ENCODE measurements around the gene UNC119.
"Not testable (repeated sequence)": the region's sequence is repeated elsewhere in the genome, so short reads cannot be mapped to it uniquely, and the experiment has no call there.

Gene UNC119

DNA sequence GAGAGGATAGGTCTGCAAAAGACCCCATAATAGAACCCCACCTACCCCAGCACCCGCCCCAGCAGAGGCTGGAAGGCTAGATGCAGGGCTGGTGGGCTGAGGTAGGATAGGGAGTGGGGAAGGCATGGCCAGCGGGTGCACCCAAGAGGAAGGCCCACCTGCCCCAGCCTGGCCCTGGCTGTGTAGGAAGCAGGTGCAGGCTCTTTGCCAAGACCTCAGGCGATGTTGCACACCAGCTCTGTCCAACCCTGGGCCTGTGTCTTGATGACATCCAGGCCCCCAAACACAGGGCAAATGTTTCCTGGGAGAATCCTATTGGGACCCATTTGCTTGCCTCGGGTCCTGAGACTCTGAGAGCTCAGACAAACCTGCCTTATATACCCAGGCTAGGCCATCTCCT lies 12.2 kb downstream of the UNC119 start:
- no peak for FAIRE-seq

DNA sequence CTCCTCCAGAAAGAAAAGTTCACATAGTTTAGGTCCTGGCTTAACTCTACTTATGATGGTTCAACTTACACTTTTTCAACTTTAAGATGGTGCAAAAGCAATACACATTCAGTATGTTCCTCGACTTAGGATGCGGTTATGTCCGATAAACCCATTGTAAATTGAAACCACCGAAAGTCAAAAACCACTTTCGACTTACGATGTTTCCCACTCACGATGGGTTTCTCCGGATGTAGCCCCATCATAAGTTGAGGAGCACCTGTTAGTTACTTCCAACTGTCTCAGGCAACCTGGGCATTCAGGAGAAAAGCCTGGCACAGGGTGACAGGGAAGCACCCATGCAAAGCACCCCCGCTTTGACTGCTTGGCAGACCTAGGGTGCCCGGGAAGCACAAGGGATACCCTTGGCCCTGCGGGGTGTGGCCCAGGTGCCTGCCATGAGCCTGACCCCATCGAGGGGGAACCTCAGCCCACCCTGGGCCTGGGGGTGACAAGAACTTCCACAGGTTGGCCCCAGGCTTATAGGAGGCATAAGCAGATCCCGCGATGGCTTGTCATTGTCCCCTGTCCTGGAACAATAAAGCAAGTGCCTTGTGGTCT lies 14.0 kb downstream of the UNC119 start:
- no peak for FAIRE-seq

- FAIRE-seq = no peak
These were observed 15.2 kb downstream of the UNC119 start for GRCh38 chr17:28537219-28537610.

GRCh38 chr17:28536532-28537218 lies 15.7 kb downstream of the UNC119 start:
- no peak for FAIRE-seq

DNA sequence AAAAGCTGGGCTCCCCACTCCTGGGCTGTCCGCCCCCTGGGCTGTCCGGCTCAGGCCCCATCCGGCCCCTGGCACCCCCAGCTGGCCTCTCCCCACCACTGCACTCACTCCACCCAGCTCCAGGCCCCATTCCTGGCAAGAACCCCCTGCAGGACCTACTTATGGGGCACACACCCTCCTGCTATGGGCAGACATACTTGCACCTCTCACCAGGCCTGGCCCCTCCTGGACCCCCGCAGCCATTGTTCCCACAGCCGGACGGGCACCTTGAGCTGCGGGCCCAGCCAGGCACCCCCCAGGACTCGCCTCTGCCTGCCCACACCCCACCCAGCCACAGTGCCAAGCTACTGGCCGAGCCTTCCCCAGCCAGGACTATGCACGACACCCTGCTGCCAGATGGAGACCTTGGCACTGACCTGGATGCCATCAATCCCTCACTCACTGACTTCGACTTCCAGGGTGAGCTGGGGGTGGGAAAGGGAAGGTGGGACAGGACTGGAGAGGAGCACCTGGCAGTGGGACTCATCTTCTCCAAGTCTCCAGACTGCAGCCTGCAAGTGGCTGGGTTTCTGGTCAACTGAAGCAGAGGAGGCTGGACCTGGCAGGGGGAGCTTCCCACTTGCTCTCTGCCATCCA lies 17.6 kb downstream of the UNC119 start:
- FAIRE-seq = no peak

- FAIRE-seq = no peak
These were observed 19.2 kb downstream of the UNC119 start for GRCh38 chr17:28533091-28533807.

- no peak for FAIRE-seq
These were observed 20.1 kb downstream of the UNC119 start for GRCh38 chr17:28532050-28532960.

GRCh38 chr17:28530926-28531325 lies 21.5 kb downstream of the UNC119 start:
- FAIRE-seq = no peak

- FAIRE-seq = no peak
These were observed 22.2 kb downstream of the UNC119 start for GRCh38 chr17:28530250-28530649.

DNA sequence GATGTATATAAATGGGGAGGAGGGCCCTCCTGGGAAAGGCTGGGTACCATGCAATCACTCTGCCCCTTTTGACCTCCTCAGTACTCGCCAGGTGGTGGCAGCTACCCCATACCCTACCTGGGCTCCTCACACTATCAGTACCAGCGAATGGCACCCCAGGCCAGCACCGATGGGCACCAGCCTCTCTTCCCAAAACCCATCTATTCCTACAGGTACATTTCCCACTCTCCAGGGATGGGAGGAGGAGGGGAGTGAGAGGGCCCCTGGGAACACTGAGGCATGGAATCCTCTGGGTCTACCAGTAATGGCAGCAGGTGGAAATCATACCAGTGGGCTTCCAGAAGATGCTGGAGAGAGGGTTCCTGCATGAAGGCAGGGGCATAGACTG lies 23.4 kb downstream of the UNC119 start:
- no peak for FAIRE-seq

DNA sequence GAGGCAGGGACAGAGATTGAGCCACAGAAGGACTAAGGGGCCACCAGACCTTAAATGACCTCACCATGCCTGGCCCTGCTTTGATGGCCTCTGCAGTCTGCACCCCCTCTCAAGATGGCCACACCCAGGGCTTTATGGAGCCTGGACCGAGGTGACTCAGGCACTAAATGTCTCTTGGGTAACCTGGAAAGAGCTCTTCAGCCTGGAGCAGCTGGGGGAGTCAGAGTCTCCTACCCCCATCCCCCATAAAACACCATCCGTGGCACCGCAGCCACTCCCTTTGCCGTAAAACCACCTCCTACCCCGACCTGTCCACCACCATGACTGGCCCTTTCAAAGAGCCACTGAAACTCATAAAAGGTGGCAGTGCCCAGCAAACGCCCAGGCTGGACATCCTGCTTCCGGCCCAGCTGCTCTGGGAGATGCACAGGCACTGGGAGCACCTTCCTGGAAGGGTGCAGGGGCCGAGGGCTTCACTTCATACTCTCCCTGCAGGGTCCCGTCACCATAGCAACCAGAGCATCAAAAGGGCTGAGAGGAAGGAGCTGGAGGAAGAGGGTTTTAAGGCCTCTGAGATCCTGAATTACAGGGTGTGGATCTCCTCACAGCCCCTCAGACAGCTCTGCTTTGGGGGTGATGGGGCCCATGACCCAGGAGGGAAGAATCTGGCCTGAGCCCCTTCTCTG lies 24.0 kb downstream of the UNC119 start:
- FAIRE-seq = no peak

DNA sequence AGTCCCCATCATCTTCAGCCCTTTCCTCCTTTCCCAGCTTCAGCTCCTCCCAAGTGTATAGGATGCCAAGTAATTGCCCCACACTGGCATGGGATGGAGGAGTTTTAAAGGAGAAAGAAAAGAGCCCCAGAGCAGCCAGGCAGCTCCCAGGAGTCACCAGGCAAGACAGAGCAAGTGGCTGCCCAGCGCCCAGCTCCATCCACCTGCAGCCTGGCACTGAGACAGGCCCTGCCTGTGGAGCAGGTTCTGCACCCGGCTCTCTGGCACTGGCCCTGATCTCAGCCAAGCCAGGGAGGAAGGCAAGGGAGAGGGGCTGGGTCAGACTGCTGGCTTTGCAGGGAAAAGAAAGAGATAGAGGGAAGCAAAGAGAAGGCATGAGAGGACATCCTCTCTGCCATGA lies 24.6 kb downstream of the UNC119 start:
- no peak for FAIRE-seq

GRCh38 chr17:28527181-28527681 lies 25.2 kb downstream of the UNC119 start:
- no peak for FAIRE-seq

DNA sequence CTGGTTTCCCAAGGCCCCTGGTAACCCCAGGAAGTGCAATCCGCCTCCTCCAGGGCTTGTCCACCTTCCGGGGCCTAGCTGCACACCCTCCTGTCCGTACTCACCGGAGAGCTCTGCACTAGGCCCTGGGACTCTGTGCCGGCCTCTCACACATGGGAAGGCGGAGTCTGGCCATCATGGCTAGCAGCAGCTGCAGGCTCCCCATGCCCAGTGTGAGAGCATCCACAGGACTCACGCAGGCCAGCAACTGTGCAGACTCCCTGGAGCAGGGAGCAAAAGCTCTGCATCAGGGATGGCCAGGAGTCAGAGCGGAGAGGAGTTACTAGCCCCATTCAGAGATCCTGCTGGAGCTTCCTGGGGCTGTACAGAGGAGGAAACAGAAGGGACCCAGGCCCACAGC lies 26.0 kb downstream of the UNC119 start:
- no peak for FAIRE-seq

GRCh38 chr17:28524476-28525424 lies 27.7 kb downstream of the UNC119 start:
- FAIRE-seq = no peak

GRCh38 chr17:28523876-28524275 lies 28.5 kb downstream of the UNC119 start:
- FAIRE-seq = no peak

- no peak for FAIRE-seq
These were observed 29.2 kb downstream of the UNC119 start for GRCh38 chr17:28523186-28523585.

- FAIRE-seq = not testable (repeated sequence)
These were observed 30.1 kb downstream of the UNC119 start for GRCh38 chr17:28522281-28522680.

- no peak for FAIRE-seq
These were observed 30.9 kb downstream of the UNC119 start for GRCh38 chr17:28521311-28522085.

GRCh38 chr17:28520687-28521086 lies 31.7 kb downstream of the UNC119 start:
- no peak for FAIRE-seq

All from colon (tissue), 2 donors.